CD14-positive monocyte (primary cell): ENCODE data around the gene CALD1. TPM values are rescaled to one million over a fixed set of nuclear protein-coding genes. Genes with fewer than 3 reads are reported as not detected.

Source experiments
- DNase-seq, 3 donors: peaks; one replicate each; pipeline ENCODE4 v3.0.0-alpha.2; 2011 to 2022
- H2AFZ ChIP-seq: 2 replicates; pipeline ENCODE4 v1.6.0; 2012; ENCODE audit warnings: mild to moderate bottlenecking, low read depth, low read length, inconsistent platforms; ENCODE audit not compliant: insufficient read depth, poor library complexity, severe bottlenecking
- H3K27ac ChIP-seq, 2 donors: 1 replicate in 1 of 2; 2 replicates in 1 of 2; pipeline ENCODE4 v1.5.1; 2012 to 2013; ENCODE audit warnings: low read length in 2 of 2, control low read depth in 1 of 2, inconsistent platforms in 1 of 2, low read depth in 1 of 2, mild to moderate bottlenecking in 1 of 2
- H3K27me3 ChIP-seq, 2 donors: one replicate each; pipeline versions ENCODE4 v1.6.0 to v1.6.1; 2011 to 2013; ENCODE audit warnings: low read length in 2 of 2; ENCODE audit not compliant: control insufficient read depth in 2 of 2, insufficient read depth in 2 of 2
- H3K36me3 ChIP-seq, 2 donors: replicated peaks in 1 of 2; 1 replicate in 1 of 2; 2 replicates in 1 of 2; pipeline versions ENCODE4 v1.5.1 to v1.6.1; 2012 to 2013; ENCODE audit warnings: low read length in 2 of 2, control low read depth in 1 of 2, inconsistent platforms in 1 of 2, mild to moderate bottlenecking in 1 of 2; ENCODE audit not compliant: insufficient read depth in 2 of 2, control insufficient read depth in 1 of 2
- H3K4me1 ChIP-seq, 2 donors: 1 replicate in 1 of 2; 2 replicates in 1 of 2; pipeline versions ENCODE4 v1.5.1 to v1.6.1; 2012 to 2013; ENCODE audit warnings: low read length in 2 of 2, control low read depth in 1 of 2, inconsistent platforms in 1 of 2, mild to moderate bottlenecking in 1 of 2, moderate library complexity in 1 of 2; ENCODE audit not compliant: insufficient read depth in 2 of 2, control insufficient read depth in 1 of 2
- H3K4me2 ChIP-seq: replicated peaks from 2 replicates; pipeline ENCODE3; 2012; ENCODE audit warnings: low read length, moderate library complexity, mild to moderate bottlenecking; ENCODE audit not compliant: poor library complexity, severe bottlenecking; ENCODE audit errors: extremely low read depth
- H3K4me3 ChIP-seq, 3 experiments: fragments of 200-600 bp in 1 of 3; sonication (generic) in 1 of 3; replicated peaks in 1 of 3; 1 replicate in 2 of 3; 2 replicates in 1 of 3; pipeline ENCODE4 v1.5.1; 2011 to 2013; ENCODE audit warnings: low read length in 3 of 3, mild to moderate bottlenecking in 3 of 3, control low read depth in 2 of 3, low read depth in 2 of 3, inconsistent platforms in 1 of 3, moderate library complexity in 1 of 3
- H3K79me2 ChIP-seq: 2 replicates; pipeline ENCODE4 v1.6.0; 2012; ENCODE audit warnings: mild to moderate bottlenecking, control low read depth, inconsistent platforms, low read length, moderate library complexity; ENCODE audit not compliant: insufficient read depth
- H3K9ac ChIP-seq: 2 replicates; pipeline ENCODE4 v1.6.0; 2017; ENCODE audit warnings: low read length, mild to moderate bottlenecking; ENCODE audit not compliant: insufficient read depth, poor library complexity, severe bottlenecking
- H3K9me3 ChIP-seq, 2 donors: replicated peaks in 1 of 2; 1 replicate in 1 of 2; 2 replicates in 1 of 2; pipeline versions ENCODE4 v1.5.1 to v1.6.1; 2012 to 2013; ENCODE audit warnings: low read length in 2 of 2, control low read depth in 1 of 2; ENCODE audit not compliant: control insufficient read depth in 1 of 2, insufficient read depth in 1 of 2
- H4K20me1 ChIP-seq: 2 replicates; pipeline ENCODE4 v1.6.0; 2012; ENCODE audit warnings: mild to moderate bottlenecking, low read length, control low read depth, moderate library complexity; ENCODE audit not compliant: insufficient read depth
- H3K27ac Mint-ChIP-seq, 7 donors: one replicate each; pipeline ENCODE4 v1.8.0; 2020; ENCODE audit warnings: mild to moderate bottlenecking in 7 of 7, mixed read lengths in 7 of 7, moderate library complexity in 6 of 7, inconsistent platforms in 2 of 7
- H3K27me3 Mint-ChIP-seq, 3 donors: one replicate each; pipeline ENCODE4 v1.8.0; 2021 to 2022; ENCODE audit warnings: low read depth in 3 of 3, mild to moderate bottlenecking in 3 of 3, mixed read lengths in 3 of 3, moderate library complexity in 3 of 3, inconsistent platforms in 1 of 3
- H3K36me3 Mint-ChIP-seq, 2 donors: one replicate each; pipeline ENCODE4 v1.8.0; 2020; ENCODE audit warnings: mixed read lengths in 2 of 2, inconsistent platforms in 1 of 2, mild to moderate bottlenecking in 1 of 2
- H3K4me1 Mint-ChIP-seq: one replicate; pipeline ENCODE4 v1.8.0; 2020; ENCODE audit warnings: mild to moderate bottlenecking, mixed read lengths
- H3K4me3 Mint-ChIP-seq, 2 donors: one replicate each; pipeline ENCODE4 v1.8.0; 2020; ENCODE audit warnings: mild to moderate bottlenecking in 2 of 2, mixed read lengths in 2 of 2, moderate library complexity in 1 of 2
- H3K9me3 Mint-ChIP-seq, 7 donors: one replicate each; pipeline ENCODE4 v1.8.0; 2020 to 2022; ENCODE audit warnings: mixed read lengths in 7 of 7, mild to moderate bottlenecking in 6 of 7, moderate library complexity in 6 of 7, inconsistent platforms in 2 of 7
- WGBS: methylation state at CpG from one replicate; pipeline ENCODE4 v1.1.5; 2013; ENCODE audit warnings: missing lambda C conversion rate; ENCODE audit not compliant: insufficient coverage; 5-methylcytosine and 5-hydroxymethylcytosine counted together
- intact Hi-C, 2 donors: fragments of 100-400 bp; cut with micrococcal nuclease; formaldehyde crosslinking; loops; one replicate each; pipeline versions ENCODE4 v1.15.0 to v1.15.1; 2023
- polyA plus RNA-seq, 3 donors: library from polyadenylated mRNA; depleted of rRNA in 1 of 3; unstranded in 2 of 3; stranded (reverse) in 1 of 3; fragments of 300-500 nt in 2 of 3; fragments of >200 nt in 1 of 3; fragmentation: Illumina TruSeq in 2 of 3; gene quantifications; 1 replicate in 2 of 3; 2 replicates in 1 of 3; pipeline ENCODE4 v1.2.3, GENCODE V29; 2012 to 2021
- TF ChIP-seq, protein P1 (sequence below): fragments of 200-600 bp; IDR thresholded peaks from one replicate; pipeline ENCODE4 v1.8.0; 2022; ENCODE audit warnings: antibody characterized with exemption, mild to moderate bottlenecking

Gene CALD1
- polyA plus RNA-seq, 3 donors = 0.18 TPM; not detected in 2

DNA sequence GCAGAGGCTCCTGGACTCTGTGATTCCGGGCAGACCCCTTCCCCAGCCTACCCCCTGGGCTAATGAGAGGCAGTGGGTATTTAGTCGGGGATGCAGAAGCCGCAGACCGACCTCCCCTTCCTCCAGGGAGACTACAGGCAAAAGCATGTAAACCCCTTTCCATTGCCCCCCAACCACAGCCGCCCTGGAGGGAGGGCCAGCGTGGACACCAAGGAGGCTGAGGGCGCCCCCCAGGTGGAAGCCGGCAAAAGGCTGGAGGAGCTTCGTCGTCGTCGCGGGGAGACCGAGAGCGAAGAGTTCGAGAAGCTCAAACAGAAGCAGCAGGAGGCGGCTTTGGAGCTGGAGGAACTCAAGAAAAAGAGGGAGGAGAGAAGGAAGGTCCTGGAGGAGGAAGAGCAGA lies 167.9 kb downstream of the CALD1 start:
- H3K36me3 ChIP-seq = no peaks in the 10 kb centered on the region

DNA sequence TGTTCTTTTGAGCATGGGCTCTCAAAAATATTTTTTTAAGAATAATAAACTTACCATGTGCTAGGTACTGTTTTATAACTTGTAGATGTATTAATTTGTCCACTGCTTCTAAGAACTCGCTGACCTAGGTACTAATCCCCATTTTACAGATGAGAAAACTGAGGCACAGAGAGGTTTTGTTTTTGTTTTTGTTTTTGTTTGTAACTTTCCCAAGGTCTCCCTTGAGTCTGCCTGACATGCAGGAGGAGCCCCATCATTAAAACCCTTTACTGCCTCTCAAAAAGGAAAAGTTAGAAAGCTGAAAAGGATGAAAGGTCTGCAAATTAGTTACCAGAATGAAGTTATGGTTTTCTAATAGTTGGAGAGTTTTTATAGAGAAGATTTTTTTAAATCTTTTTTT lies 168.4 kb downstream of the CALD1 start:
- TF ChIP-seq, protein P1, sequence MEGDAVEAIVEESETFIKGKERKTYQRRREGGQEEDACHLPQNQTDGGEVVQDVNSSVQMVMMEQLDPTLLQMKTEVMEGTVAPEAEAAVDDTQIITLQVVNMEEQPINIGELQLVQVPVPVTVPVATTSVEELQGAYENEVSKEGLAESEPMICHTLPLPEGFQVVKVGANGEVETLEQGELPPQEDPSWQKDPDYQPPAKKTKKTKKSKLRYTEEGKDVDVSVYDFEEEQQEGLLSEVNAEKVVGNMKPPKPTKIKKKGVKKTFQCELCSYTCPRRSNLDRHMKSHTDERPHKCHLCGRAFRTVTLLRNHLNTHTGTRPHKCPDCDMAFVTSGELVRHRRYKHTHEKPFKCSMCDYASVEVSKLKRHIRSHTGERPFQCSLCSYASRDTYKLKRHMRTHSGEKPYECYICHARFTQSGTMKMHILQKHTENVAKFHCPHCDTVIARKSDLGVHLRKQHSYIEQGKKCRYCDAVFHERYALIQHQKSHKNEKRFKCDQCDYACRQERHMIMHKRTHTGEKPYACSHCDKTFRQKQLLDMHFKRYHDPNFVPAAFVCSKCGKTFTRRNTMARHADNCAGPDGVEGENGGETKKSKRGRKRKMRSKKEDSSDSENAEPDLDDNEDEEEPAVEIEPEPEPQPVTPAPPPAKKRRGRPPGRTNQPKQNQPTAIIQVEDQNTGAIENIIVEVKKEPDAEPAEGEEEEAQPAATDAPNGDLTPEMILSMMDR = no peak
- H4K20me1 ChIP-seq = no peaks in the 10 kb centered on the region
- no peaks in the 10 kb centered on the region for H3K9me3 ChIP-seq
- WGBS = no CpG with 5 or more reads among the region's 1 CpG
- H3K27me3 ChIP-seq = no peaks in the 10 kb centered on the region
- no peak for DNase-seq
- H3K4me3 ChIP-seq = no peak overlapping the region
- Mint-ChIP-seq H3K4me1 (peaks cover 4% of the 10 kb centered on the region), H3K4me3 (no peak overlapping the region), H3K9me3 (peaks cover 0 to 2% (median 0%) of the 10 kb centered on the region in 7 donors), H3K27me3 (peaks cover 1 to 2% (median 2%) of the 10 kb centered on the region in 3 donors), H3K36me3 (no peaks in the 10 kb centered on the region), H3K27ac (no peak overlapping the region)
- H3K36me3 ChIP-seq = no peaks in the 10 kb centered on the region
- H3K4me1 ChIP-seq = no peaks in the 10 kb centered on the region
- no peak overlapping the region for H2AFZ ChIP-seq
- intact Hi-C loops = loop anchor here in 1 of 2 donors (10.0 kb wide), 1 partner anchor 513 kb away; no protein-coding TSS in a partner anchor
- H3K27ac ChIP-seq = no peak overlapping the region
- no peaks in the 10 kb centered on the region for H3K79me2 ChIP-seq
- no peak overlapping the region for H3K9ac ChIP-seq
- no peak overlapping the region for H3K4me2 ChIP-seq

More for the DNA sequence above, 167.9 kb downstream of the CALD1 start:
- Histone ChIP-seq H3K27ac (no peak overlapping the region), H3K4me2 (no peak overlapping the region), H3K9ac (no peak overlapping the region), H3K4me1 (no peaks in the 10 kb centered on the region), H4K20me1 (no peaks in the 10 kb centered on the region), H3K79me2 (no peaks in the 10 kb centered on the region), H3K27me3 (no peaks in the 10 kb centered on the region), H3K4me3 (no peak overlapping the region), H2AFZ (no peak overlapping the region), H3K9me3 (no peaks in the 10 kb centered on the region)
- H3K9me3 Mint-ChIP-seq = peaks cover 0 to 2% (median 0%) of the 10 kb centered on the region in 7 donors
- DNase-seq = no peak
- no peaks in the 10 kb centered on the region for H3K36me3 Mint-ChIP-seq
- peaks cover under 1 to 2% (median 1%) of the 10 kb centered on the region in 3 donors for H3K27me3 Mint-ChIP-seq
- H3K4me1 Mint-ChIP-seq = peaks cover 4% of the 10 kb centered on the region
- no peak overlapping the region for H3K4me3 Mint-ChIP-seq
- intact Hi-C loops = loop anchor here in 1 of 2 donors (10.0 kb wide), 1 partner anchor 513 kb away; no protein-coding TSS in a partner anchor
- 97% methylated on average over 11 of the region's 17 CpGs for WGBS
- H3K27ac Mint-ChIP-seq = no peak overlapping the region
- TF ChIP-seq, protein P1 = no peak
